Ovary (tissue), 9 donors: ENCODE data around the gene MCF2L. TPM values are rescaled to one million over a fixed set of nuclear protein-coding genes. Genes with fewer than 3 reads are reported as not detected.
"Not testable (repeated sequence)": the region's sequence is repeated elsewhere in the genome, so short reads cannot be mapped to it uniquely, and the experiment has no call there.

Experiments
- DNase-seq, 5 donors: peaks; one replicate each; pipeline ENCODE4 v3.0.0-alpha.2; 2019 to 2020
- H3K27ac ChIP-seq, 2 donors: fragments of 200-600 bp; one replicate each; pipeline versions ENCODE4 v1.5.1 to v1.8.0; 2019 to 2022
- H3K27me3 ChIP-seq: fragments of 200-600 bp; one replicate; pipeline ENCODE4 v1.8.0; 2022
- H3K36me3 ChIP-seq: fragments of 200-600 bp; sonication (generic); one replicate; pipeline ENCODE4 v1.5.1; 2019
- H3K4me1 ChIP-seq: one replicate; pipeline ENCODE4 v1.8.1; 2013; ENCODE audit warnings: mild to moderate bottlenecking, moderate library complexity; ENCODE audit not compliant: insufficient read depth
- H3K4me3 ChIP-seq: fragments of 200-600 bp; sonication (generic); one replicate; pipeline ENCODE4 v1.5.1; 2017
- H3K9me3 ChIP-seq, 2 donors: fragments of 200-600 bp in 1 of 2; sonication (generic) in 1 of 2; one replicate each; pipeline versions ENCODE4 v1.5.1 to v1.8.1; 2013 to 2019; ENCODE audit warnings: mild to moderate bottlenecking in 1 of 2, moderate library complexity in 1 of 2
- EP300 ChIP-seq: sonication (generic); formaldehyde crosslinking; IDR thresholded peaks from one replicate; pipeline ENCODE4 v1.6.1; 2017; ENCODE audit warnings: antibody characterized with exemption
- POLR2A ChIP-seq: fragments of 450-650 bp; IDR thresholded peaks from one replicate; pipeline ENCODE4 v1.6.1; 2017; ENCODE audit warnings: antibody characterized with exemption, mild to moderate bottlenecking, moderate library complexity
- WGBS, 3 donors: extraction: QIAGEN DNeasy Blood & Tissue Kit in 1 of 3; methylation state at CpG; one replicate each; pipeline versions ENCODE4 v1.1.5 to v1.1.7; 2013 to 2017; 5-methylcytosine and 5-hydroxymethylcytosine counted together
- intact Hi-C, 4 donors: fragments of 100-400 bp; cut with DNase I; formaldehyde crosslinking; loops; one replicate each; pipeline versions ENCODE4 v1.11.0 to v1.15.1; 2022 to 2023
- polyA plus RNA-seq, 2 donors: library from polyadenylated mRNA; stranded (reverse); fragments of 200-250 nt in 1 of 2; fragments of 350-450 nt in 1 of 2; fragmentation: Illumina TruSeq in 1 of 2; extraction: RNeasy Lipid Tissue Mini Kit (QIAGEN cat#74804) in 1 of 2; gene quantifications; one replicate each; pipeline ENCODE4 v1.2.3, GENCODE V29; 2013 to 2014
- total RNA-seq, 7 donors: library from RNA; depleted of rRNA in 2 of 7; stranded (reverse); fragments of >200 nt in 2 of 7; fragmentation: NEBNext Ultra II Directional in 3 of 7; extraction: Animal tissue kit (Norgen Biotek cat#: 25700) in 3 of 7; gene quantifications; one replicate each; pipeline versions ENCODE4 v1.1.0 to v1.2.4, GENCODE V29; 2016 to 2023
- TF ChIP-seq, protein P1 (sequence below), 3 donors: fragments of 450-650 bp in 2 of 3; fragments of 200-600 bp in 1 of 3; IDR thresholded peaks; one replicate each; pipeline versions ENCODE4 v1.5.1 to v1.8.0; 2016 to 2022; ENCODE audit warnings: antibody characterized with exemption in 3 of 3, mild to moderate bottlenecking in 1 of 3
- donor health status: DM: no; HTN: no; CAD: no; lungs with moderate emphysema.
- donor health status: DM: no; HTN: no; CAD: no.
- donor health status: Bipolar disorder and iron deficiency.
- donor health status: DM: yes; HTN: yes; CAD: no.
- donor health status: DM: no; HTN: no; CAD: no.
- donor health status: DM: yes; HTN: yes; CAD: no.

Gene MCF2L
- total and polyA plus RNA-seq, 9 donors: 5.6 to 22.2 (median 8.7) TPM

DNA sequence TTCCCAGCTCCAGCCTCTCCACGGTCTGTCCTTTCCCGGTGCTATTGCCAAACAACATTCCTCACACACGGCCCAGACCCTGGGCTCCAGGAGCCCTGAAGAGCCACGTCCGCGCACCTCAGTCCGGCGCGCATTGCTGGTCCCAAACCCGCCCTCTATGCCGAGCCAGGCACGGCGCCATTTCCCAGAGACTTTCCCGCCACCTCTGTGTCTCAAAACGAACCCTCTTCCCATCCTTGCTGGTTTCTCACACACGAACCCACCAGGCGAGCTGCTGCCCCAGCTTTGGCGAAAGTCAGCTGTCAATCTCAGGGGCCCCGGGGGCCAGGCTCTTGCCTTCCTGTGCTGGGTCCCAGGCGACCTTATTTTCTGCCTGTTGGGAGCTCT is 108.5 kb downstream of the MCF2L start:
- Histone ChIP-seq H3K4me1 (no peaks in the 10 kb centered on the region), H3K4me3 (no peak overlapping the region), H3K9me3 (no peaks in the 10 kb centered on the region), H3K27ac (no peak overlapping the region), H3K36me3 (no peaks in the 10 kb centered on the region), H3K27me3 (no peaks in the 10 kb centered on the region)
- intact Hi-C loops: no loop called here
- 84 to 92% (median 91%) methylated on average over 20 of the region's 20 CpGs for WGBS, 3 donors
- TF ChIP-seq, protein P1, sequence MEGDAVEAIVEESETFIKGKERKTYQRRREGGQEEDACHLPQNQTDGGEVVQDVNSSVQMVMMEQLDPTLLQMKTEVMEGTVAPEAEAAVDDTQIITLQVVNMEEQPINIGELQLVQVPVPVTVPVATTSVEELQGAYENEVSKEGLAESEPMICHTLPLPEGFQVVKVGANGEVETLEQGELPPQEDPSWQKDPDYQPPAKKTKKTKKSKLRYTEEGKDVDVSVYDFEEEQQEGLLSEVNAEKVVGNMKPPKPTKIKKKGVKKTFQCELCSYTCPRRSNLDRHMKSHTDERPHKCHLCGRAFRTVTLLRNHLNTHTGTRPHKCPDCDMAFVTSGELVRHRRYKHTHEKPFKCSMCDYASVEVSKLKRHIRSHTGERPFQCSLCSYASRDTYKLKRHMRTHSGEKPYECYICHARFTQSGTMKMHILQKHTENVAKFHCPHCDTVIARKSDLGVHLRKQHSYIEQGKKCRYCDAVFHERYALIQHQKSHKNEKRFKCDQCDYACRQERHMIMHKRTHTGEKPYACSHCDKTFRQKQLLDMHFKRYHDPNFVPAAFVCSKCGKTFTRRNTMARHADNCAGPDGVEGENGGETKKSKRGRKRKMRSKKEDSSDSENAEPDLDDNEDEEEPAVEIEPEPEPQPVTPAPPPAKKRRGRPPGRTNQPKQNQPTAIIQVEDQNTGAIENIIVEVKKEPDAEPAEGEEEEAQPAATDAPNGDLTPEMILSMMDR (IDR thresholded peaks at IDR 0.05): no peak
- TF ChIP-seq POLR2A (no peak), EP300 (no peak)
- no peak for DNase-seq

DNA sequence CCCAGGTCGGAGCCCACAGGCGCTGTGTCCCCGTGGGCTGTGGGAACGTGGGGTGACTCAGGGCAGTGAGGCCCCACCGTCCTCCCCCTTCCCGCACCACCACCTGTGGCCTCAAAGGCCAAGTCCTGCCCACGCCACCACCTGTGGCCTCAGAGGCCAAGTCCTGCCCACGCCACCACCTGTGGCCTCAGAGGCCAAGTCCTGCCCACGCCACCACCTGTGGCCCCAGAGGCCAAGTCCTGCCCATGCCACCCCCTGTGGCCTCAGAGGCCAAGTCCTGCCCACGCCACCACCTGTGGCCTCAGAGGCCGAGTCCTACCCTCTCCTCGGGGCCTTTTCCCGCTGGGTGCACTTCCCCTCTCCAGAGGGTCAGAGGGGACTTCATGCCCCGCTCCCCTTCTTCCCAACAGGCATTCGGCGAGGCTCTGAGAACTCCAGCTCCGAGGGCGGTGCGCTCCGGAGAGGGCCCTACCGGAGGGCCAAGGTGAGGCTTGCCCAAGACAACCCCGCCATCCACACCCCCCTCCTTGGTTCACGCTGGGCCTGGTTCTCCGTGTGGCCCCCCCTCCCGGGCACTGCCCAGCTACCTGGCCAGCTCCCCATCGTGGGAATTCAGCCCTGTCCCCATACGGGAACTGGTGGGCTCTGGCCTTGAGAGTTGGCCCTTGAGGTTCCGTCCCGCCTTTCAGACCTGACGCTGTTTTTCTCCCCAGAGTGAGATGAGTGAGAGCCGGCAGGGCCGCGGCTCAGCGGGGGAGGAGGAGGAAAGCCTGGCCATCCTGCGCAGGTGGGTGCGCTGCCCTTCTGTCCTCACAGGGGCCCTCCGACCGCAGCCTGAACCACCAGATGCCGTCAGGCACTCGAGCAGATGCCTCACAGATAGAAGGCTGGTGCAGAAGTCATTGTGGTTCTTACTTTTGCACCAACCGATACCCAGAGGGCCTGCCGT is 109.2 kb downstream of the MCF2L start:
- no peaks in the 10 kb centered on the region for H3K9me3 ChIP-seq
- TF ChIP-seq POLR2A (no peak), EP300 (no peak)
- TF ChIP-seq, protein P1 (IDR thresholded peaks at IDR 0.05): no peak
- H3K4me3 ChIP-seq: no peak overlapping the region
- no peaks in the 10 kb centered on the region for H3K27me3 ChIP-seq
- intact Hi-C loops: no loop called here
- no peak overlapping the region for H3K27ac ChIP-seq
- H3K4me1 ChIP-seq: no peaks in the 10 kb centered on the region
- DNase-seq: no peak
- WGBS, 3 donors: 91 to 93% (median 92%) methylated on average over 40 to 42 of the region's 42 CpGs
- no peaks in the 10 kb centered on the region for H3K36me3 ChIP-seq

DNA sequence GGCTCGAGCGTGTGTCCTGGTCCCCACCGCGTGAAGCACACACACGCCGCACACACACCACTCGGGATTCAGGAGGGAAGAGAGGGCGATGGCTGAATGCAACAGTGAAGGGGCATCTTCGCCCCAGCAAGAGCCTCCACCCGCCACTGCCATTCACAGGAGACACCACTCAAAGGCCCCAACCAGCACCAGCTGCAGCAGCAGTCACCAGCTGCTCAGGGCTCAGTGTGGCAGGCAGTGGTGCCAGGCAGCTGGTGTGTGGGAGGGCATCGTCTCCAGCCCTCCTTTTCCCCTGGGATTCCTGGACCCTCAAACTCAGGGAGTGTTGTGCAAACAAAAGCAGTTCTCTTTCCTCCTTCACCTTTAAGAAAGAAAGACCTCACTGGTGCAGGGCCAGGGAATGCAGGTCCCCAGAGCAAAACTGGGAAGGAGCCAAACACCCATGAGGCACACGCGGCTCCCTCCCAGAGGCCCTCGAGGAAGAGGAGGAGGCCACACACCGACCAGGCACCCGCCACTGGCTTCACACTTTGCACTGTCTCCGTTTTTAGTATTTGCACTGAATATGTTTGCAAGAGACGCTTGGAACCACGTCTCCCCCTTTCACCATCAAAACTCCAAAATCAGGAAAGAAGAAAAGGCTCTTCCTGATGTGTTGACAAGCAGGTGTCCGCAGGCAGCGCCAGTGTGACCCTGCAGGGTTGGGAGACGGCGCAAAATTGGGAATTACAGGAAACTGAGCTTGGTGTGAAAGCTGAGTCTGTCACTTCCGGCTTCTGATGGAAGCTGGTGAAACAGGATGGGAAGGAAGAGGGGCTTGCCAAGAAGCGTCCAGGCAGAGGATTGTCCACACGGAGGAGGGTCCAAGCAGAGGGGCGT is 110.1 kb downstream of the MCF2L start:
- WGBS, 3 donors: 39 to 50% (median 46%) methylated on average over 27 of the region's 27 CpGs
- no peak overlapping the region for H3K4me3 ChIP-seq
- H3K9me3 ChIP-seq: no peaks in the 10 kb centered on the region
- no peaks in the 10 kb centered on the region for H3K4me1 ChIP-seq
- TF ChIP-seq, protein P1 (IDR thresholded peaks at IDR 0.05): no peak
- TF ChIP-seq EP300: no peak
- TF ChIP-seq POLR2A: no peak
- DNase-seq: no peak
- H3K27ac ChIP-seq: no peak overlapping the region
- H3K36me3 ChIP-seq: no peaks in the 10 kb centered on the region
- intact Hi-C loops: no loop called here
- H3K27me3 ChIP-seq: no peaks in the 10 kb centered on the region

DNA sequence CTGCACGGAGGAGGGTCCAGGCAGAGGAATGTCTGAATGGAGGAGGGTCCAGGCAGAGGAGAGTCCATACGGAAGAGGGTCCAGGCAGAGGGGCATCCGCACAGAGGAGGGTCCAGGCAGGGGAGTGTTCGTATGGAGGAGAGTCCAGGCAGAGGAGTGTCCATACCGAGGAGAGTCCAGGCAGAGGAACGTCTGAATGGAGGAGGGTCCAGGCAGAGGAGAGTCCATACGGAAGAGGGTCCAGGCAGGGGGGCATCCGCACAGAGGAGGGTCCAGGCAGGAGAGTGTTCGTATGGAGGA is 110.7 kb downstream of the MCF2L start:
- intact Hi-C loops, H3K36me3 ChIP-seq, DNase-seq, H3K27me3 ChIP-seq, H3K9me3 ChIP-seq, H3K27ac ChIP-seq, H3K4me1 ChIP-seq, H3K4me3 ChIP-seq: not testable (repeated sequence)
- 12 to 19% (median 18%) methylated on average over 6 to 9 of the region's 9 CpGs for WGBS, 3 donors
